Measurements from ENCODE around the gene ZC3H4. TPM values are rescaled to one million over a fixed set of nuclear protein-coding genes. Genes with fewer than 3 reads are reported as not detected.

ZC3H4 gene
- total and polyA plus RNA-seq, 2 experiments from 2014 or later: 26.7 to 36.9 TPM

- peaks cover 27% of the 10 kb centered on the region for H3K4me1 ChIP-seq (ENCODE audit: insufficient read depth)
These were observed 11.1 kb downstream of the ZC3H4 start for GRCh38 chr19:47102346-47103060.

More at GRCh38 chr19:47102346-47103060, 11.1 kb downstream of the ZC3H4 start:
- no peak for DNase-seq (ENCODE audit: low spot score)
- Histone ChIP-seq H3K4me3 (no peak overlapping the region), H3K79me2 (replicated peaks; ENCODE audit: insufficient read depth) (peaks cover 100% of the 10 kb centered on the region), H3K27me3 (ENCODE audit: insufficient read depth) (no peaks in the 10 kb centered on the region), H4K20me1 (replicated peaks; ENCODE audit: insufficient read depth) (peaks cover 14% of the 10 kb centered on the region), H2AFZ (no peak overlapping the region), H3F3A (replicated peaks; ENCODE audit: low read depth) (peaks cover 18% of the 10 kb centered on the region; the same call in 1 of the 2 replicates), H3K4me2 (no peak overlapping the region), H3K9me2 (ENCODE audit: insufficient read depth) (no peaks in the 10 kb centered on the region), H3K36me3 (ENCODE audit: insufficient read depth) (no peaks in the 10 kb centered on the region), H3K27ac (ENCODE audit: low read depth) (no peak overlapping the region; the same call in 1 of the 2 replicates)
- no peak for TF ChIP-seq ZNF462 (CRISPR knock-in tag; IDR thresholded peaks at IDR 0.05)
- TF ChIP-seq, protein P1, sequence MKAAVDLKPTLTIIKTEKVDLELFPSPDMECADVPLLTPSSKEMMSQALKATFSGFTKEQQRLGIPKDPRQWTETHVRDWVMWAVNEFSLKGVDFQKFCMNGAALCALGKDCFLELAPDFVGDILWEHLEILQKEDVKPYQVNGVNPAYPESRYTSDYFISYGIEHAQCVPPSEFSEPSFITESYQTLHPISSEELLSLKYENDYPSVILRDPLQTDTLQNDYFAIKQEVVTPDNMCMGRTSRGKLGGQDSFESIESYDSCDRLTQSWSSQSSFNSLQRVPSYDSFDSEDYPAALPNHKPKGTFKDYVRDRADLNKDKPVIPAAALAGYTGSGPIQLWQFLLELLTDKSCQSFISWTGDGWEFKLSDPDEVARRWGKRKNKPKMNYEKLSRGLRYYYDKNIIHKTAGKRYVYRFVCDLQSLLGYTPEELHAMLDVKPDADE (IDR thresholded peaks at IDR 0.05): no peak
- no peak for TF ChIP-seq ZNF331 (CRISPR knock-in tag; IDR thresholded peaks at IDR 0.05; ENCODE audit: low read depth)
- TF ChIP-seq, protein P2, sequence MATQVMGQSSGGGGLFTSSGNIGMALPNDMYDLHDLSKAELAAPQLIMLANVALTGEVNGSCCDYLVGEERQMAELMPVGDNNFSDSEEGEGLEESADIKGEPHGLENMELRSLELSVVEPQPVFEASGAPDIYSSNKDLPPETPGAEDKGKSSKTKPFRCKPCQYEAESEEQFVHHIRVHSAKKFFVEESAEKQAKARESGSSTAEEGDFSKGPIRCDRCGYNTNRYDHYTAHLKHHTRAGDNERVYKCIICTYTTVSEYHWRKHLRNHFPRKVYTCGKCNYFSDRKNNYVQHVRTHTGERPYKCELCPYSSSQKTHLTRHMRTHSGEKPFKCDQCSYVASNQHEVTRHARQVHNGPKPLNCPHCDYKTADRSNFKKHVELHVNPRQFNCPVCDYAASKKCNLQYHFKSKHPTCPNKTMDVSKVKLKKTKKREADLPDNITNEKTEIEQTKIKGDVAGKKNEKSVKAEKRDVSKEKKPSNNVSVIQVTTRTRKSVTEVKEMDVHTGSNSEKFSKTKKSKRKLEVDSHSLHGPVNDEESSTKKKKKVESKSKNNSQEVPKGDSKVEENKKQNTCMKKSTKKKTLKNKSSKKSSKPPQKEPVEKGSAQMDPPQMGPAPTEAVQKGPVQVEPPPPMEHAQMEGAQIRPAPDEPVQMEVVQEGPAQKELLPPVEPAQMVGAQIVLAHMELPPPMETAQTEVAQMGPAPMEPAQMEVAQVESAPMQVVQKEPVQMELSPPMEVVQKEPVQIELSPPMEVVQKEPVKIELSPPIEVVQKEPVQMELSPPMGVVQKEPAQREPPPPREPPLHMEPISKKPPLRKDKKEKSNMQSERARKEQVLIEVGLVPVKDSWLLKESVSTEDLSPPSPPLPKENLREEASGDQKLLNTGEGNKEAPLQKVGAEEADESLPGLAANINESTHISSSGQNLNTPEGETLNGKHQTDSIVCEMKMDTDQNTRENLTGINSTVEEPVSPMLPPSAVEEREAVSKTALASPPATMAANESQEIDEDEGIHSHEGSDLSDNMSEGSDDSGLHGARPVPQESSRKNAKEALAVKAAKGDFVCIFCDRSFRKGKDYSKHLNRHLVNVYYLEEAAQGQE (IDR thresholded peaks at IDR 0.05; ENCODE audit: unreplicated experiment): no peak
- no peak for TF ChIP-seq CTCF (conservative IDR thresholded peaks at IDR 0.05; ENCODE audit: low read depth in 2 of 2)
- no peak for TF ChIP-seq EZH2 (IDR thresholded peaks at IDR 0.05; ENCODE audit: low read depth, unreplicated experiment)
- no peak for TF ChIP-seq STAT1 (IDR thresholded peaks at IDR 0.05; ENCODE audit: unreplicated experiment)
- no peak for TF ChIP-seq ZNF114 (CRISPR knock-in tag; IDR thresholded peaks at IDR 0.05)
- no peak for TF ChIP-seq POLR2AphosphoS5 (IDR thresholded peaks at IDR 0.05; ENCODE audit: low read depth)
- TF ChIP-seq JUNB (IDR thresholded peaks at IDR 0.05; ENCODE audit: unreplicated experiment): no peak
- TF ChIP-seq CREB1 (CRISPR knock-in tag; IDR thresholded peaks at IDR 0.05; ENCODE audit: low read depth): no peak
- no peak for TF ChIP-seq NANOG (IDR thresholded peaks at IDR 0.05; ENCODE audit: borderline replicate concordance)
- TF ChIP-seq EZH2phosphoT487 (IDR thresholded peaks at IDR 0.05; ENCODE audit: unreplicated experiment): no peak
- no peaks in the 10 kb centered on the region for H3K27me3 Mint-ChIP-seq (ENCODE audit: insufficient read depth, low read depth, poor library complexity)
- H3K4me3 Mint-ChIP-seq: no peak overlapping the region
- H3K36me3 Mint-ChIP-seq (ENCODE audit: low read depth): peaks cover 36% of the 10 kb centered on the region
- no peaks in the 10 kb centered on the region for H3K9me3 Mint-ChIP-seq
- H3K27ac Mint-ChIP-seq: no peak overlapping the region; the same call in 1 of the 2 replicates
- ATAC-seq: no peak
- H3K4me1 Mint-ChIP-seq: peaks cover 44% of the 10 kb centered on the region
